ENCODE data around the gene DHFR.
A peak's percentile ranks its signal among the peaks of the same experiment; 100 is the strongest.
"Not testable (repeated sequence)": the region's sequence is repeated elsewhere in the genome, so short reads cannot be mapped to it uniquely, and the experiment has no call there.

Gene DHFR

DNA sequence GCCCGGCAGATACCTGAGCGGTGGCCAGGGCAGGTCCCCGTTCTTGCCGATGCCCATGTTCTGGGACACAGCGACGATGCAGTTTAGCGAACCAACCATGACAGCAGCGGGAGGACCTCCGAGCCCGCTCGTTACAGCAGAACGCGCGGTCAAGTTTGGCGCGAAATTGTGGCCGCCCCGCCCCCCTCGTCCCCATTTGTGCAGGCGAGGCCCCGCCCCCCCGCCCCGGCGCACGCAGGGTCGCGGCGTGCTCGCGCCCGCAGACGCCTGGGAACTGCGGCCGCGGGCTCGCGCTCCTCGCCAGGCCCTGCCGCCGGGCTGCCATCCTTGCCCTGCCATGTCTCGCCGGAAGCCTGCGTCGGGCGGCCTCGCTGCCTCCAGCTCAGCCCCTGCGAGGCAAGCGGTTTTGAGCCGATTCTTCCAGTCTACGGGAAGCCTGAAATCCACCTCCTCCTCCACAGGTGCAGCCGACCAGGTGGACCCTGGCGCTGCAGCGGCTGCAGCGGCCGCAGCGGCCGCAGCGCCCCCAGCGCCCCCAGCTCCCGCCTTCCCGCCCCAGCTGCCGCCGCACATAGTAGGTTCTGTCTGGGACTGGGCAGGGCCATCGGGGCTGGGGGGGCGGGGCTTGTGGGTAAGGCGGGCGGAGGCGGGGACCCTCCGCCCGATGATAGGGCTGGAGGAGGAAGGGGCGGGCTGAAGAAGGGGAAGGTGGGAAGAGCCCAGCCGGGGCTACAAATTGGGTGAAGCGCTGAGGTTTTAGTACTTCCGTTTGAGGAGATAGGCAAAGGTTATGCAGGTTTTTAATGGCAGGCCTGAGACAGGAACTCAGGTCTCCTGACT, at the start of gene DHFR, which contains the start of gene MSH3:
Gene DHFR, minus strand, starts transcription at position 593 of the 840 bp plus-strand sequence. Its CDS starts 494 bp downstream, at position 99.
Gene MSH3, plus strand, starts transcription at position 262 of the 840 bp plus-strand sequence. Its CDS starts 76 bp downstream, at position 338.
- DNase-seq (ENCODE audit: low read depth) = peak; percentile 81

GRCh38 chr5:80704221-80704620, 49.4 kb upstream of the DHFR start:
- no peak for DNase-seq (ENCODE audit: low read depth)

DNA sequence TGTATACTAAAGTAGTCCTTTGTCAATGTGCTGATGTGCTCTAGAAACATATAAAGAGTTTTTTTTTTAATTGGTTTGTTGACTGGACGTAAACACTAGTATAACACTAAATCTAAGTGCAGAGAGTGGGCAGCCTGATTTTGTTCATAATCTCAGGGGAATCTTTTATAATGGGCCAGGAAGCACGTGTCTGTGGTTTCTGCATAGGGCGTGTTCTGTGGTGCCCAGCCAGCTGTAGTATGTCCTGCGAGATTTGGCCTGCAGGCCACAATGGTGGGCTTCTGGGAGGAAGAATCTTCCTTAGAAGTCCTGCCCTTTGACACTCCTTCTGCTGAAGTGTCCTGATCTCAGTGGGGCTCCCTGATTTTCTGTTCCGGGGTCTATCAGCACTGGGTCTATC, 49.0 kb upstream of the DHFR start:
- no peak for DNase-seq (ENCODE audit: low read depth)

- DNase-seq (ENCODE audit: low read depth) = no peak
Observed at GRCh38 chr5:80703291-80703690, 48.5 kb upstream of the DHFR start.

DNA sequence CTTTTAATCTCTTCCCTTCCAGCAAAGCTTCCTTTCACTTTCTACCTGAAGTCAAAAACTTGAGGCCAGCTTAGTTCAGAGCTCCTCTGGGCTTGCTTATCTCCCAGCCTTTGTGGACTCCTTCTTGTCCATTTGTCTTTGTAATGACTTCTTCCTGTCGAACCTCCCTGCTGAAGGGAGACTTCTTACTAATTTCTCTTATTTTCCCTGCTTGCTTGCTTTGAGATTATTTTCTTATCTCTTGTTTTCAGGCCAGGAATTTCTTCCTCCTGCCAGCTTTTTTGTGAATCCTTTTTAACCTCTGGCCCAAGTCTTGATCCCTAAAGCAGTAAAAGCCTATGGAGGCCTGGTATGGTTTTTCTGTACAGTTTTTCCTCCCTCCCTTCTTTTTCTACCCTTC, 46.8 kb upstream of the DHFR start:
- DNase-seq (ENCODE audit: low read depth) = no peak

DNA sequence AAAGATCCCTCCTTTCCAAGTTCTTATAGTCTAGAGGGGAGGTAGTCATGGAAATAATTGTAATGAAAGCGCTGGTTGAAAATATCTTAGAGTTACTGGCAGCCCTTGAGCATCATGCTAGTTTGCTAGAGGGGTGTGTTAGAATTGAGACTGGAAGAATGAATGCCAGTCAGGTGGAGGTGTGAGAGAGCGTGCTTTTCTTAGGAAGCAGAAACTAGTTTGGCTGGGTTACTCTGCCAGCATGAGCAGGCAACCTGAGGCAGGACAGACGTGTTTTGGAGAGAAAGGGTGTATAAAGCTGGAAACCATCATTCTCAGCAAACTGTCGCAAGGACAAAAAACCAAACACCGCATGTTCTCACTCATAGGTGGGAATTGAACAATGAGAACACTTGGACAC, 43.6 kb upstream of the DHFR start:
- DNase-seq (ENCODE audit: low read depth) = no peak

- no peak for DNase-seq (ENCODE audit: low read depth)
Observed at GRCh38 chr5:80697100-80697499, 42.3 kb upstream of the DHFR start.

GRCh38 chr5:80696450-80696849, 41.7 kb upstream of the DHFR start:
- no peak for DNase-seq (ENCODE audit: low read depth)

DNA sequence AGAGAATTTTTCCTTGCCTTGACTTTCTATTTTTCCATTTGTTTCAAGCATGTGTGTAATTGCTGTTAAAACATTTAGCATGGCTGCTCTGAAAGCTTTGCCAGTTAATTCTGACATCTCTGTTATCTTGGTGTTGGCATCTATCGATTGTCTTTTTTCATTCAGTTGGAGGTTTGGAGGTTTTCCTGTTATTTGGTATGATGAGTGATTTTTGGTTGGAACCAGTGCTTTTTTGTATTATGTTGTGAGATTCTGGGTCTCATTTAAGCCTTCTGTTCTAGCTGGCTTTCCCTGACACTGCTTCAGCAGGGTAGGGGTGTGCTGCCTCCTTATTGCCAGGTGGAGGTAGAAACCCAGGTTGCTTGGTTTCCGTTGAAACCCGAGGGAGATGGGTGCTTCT, 40.9 kb upstream of the DHFR start:
- no peak for DNase-seq (ENCODE audit: low read depth)

- no peak for DNase-seq (ENCODE audit: low read depth)
Observed at GRCh38 chr5:80689627-80690026, 34.8 kb upstream of the DHFR start.

- DNase-seq (ENCODE audit: low read depth) = no peak
Observed at GRCh38 chr5:80688648-80689420, 34.1 kb upstream of the DHFR start.

- DNase-seq (ENCODE audit: low read depth) = no peak
Observed at GRCh38 chr5:80686757-80687156, 32.0 kb upstream of the DHFR start.

DNA sequence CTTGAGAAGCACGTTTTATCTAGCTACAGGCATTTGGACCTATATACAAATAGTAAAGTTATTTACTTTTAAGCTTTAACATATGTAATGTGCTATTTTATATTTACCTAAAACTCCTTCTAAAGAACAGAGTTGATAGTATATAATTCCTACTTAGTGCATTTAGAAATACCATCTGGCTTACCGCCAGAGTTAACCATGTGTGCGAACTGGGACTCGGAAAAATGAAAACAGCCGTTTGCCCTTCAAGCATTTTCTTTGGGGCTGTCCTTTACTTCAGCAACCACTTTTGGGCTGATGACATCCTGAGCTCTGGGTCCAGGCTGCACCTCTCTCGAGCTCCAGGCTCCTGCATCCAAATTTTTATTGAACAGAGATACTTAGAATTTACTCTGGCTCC, 21.9 kb upstream of the DHFR start:
- no peak for DNase-seq (ENCODE audit: low read depth)

DNA sequence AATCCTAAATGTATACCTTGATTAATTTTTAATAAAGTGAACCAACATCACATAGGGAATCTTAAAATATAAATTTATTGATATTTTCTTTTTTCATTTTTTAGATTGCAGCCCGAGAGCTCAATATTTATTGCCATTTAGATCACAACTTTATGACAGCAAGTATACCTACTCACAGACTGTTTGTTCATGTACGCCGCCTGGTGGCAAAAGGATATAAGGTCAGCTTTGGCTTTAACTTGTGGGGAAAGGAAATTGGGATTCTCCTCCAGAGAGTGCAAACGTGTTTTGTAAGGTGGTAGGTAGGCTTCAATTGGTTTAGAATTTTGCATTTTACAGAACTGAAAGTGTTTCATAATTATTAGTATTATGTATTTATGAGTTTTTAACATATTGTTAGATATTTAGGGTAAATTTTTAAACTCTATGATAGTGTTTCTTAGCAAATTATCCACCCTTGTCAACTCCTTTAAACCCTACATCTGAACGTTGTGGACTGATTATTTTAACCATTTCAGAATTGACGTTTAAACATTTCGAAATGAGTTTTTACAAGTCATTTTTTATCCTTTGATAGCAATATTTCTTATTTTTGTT, 17.5 kb upstream of the DHFR start:
- peak; percentile 25 for DNase-seq (ENCODE audit: low read depth)

GRCh38 chr5:80668016-80668969, 13.5 kb upstream of the DHFR start:
- no peak for DNase-seq (ENCODE audit: low read depth)

DNA sequence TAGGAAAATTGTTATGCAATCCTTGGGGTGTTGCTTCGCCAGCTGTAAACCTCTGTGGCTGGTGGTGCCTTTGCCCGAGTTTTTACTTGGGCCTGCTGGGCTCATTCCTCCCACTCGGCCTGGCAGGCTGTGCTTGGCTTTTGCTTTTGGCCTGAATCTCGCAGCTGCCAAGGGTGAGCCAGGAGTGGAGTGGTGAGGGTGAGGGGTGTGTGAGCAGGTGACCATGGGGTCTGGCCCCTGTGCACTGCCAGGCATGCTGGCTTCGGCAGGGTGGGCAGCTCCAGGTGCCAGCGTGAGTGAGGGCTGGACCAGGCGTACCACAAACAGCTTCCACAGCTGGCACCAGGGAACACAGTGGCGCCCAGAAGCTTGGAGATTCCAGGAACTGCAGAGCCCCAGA, 12.6 kb upstream of the DHFR start:
- DNase-seq (ENCODE audit: low read depth) = no peak

DNA sequence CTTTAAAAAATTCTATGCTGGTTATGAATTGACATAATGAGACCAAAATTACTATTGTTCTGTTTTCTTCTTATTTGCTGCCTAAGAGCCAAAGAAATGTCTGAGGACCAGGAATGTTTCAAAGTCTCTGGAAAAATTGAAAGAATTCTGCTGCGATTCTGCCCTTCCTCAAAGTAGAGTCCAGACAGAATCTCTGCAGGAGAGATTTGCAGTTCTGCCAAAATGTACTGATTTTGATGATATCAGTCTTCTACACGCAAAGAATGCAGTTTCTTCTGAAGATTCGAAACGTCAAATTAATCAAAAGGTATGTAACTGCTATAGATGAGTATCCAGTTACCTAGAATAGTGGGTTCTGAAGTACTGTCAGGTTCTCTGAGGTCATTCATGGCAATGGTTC, 10.3 kb upstream of the DHFR start:
- DNase-seq (ENCODE audit: low read depth) = no peak

GRCh38 chr5:80662108-80662507, 7.3 kb upstream of the DHFR start:
- no peak for DNase-seq (ENCODE audit: low read depth)

GRCh38 chr5:80660661-80661060, 5.9 kb upstream of the DHFR start:
- DNase-seq (ENCODE audit: low read depth) = not testable (repeated sequence)

DNA sequence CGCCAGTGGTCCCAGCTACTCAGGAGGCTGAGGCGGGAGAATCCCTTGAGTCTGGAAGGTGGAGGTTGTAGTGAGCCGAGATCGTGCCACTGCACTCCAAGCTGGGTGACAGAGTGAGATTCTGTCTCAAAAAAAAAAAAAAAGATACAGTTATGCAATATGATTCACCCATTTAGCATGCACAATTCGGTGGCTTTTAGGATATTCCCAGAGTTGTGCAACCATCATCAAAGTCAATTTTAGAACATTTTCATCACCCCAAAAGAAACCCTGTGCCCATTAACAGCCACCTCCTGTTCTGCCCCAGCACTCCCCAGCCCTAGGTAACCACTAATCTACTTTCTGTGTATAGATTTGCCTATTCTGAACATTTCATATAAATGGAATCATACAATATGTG, 4.3 kb upstream of the DHFR start:
- DNase-seq (ENCODE audit: low read depth) = no peak

DNA sequence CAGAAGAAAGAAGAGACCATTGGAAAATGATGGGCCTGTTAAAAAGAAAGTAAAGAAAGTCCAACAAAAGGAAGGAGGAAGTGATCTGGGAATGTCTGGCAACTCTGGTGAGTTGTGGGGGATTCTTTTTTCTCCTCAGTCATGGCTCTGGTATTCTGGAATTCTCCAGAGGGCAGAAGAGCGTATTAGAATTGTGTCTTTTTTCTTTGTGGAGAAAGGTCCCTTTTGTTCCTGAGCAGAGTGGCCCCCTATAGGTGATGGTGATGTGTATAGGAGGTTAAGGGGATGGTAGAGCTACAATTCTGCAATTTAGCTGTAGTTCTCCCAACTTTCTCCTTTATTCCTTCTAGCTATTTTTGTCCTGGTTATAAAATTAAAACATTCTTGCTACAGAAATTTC, 1.6 kb upstream of the DHFR start:
- DNase-seq (ENCODE audit: low read depth) = no peak

All from T-helper 22 cell (primary cell).